ENCODE results near the gene ATP5PD. TPM values are rescaled to one million over a fixed set of nuclear protein-coding genes. Genes with fewer than 3 reads are reported as not detected.

The ATP5PD gene
- total RNA-seq, 1 experiment from 2014 or later, result 413 TPM

- H3K4me3 ChIP-seq (ENCODE audit: low read depth in 2 of 2, low read length in 2 of 2), result no peak overlapping the region
- H3K36me3 ChIP-seq (ENCODE audit: control insufficient read depth, insufficient read depth, low read length), result peaks cover 2% of the 10 kb centered on the region; the same call in 1 of the 2 replicates
- H3K27me3 ChIP-seq (ENCODE audit: control insufficient read depth, insufficient read depth, low read length), result no peaks in the 10 kb centered on the region
- TF ChIP-seq REST (IDR thresholded peaks at IDR 0.05; ENCODE audit: insufficient read depth in 1 of 2, low read depth in 2 of 2, low read length in 1 of 2), result no peak
- TF ChIP-seq TCF7L2 (IDR thresholded peaks at IDR 0.05; ENCODE audit: low read depth, low read length), result no peak
- peak; percentile 53; the same call in 1 of the 2 replicates for TF ChIP-seq POLR2AphosphoS5 (IDR thresholded peaks at IDR 0.05; ENCODE audit: low read depth, low read length)
- TF ChIP-seq SIN3A (IDR thresholded peaks at IDR 0.05; ENCODE audit: borderline replicate concordance, insufficient read depth, low read depth, low read length), result no peak
- intact Hi-C loops (cut with micrococcal nuclease; ENCODE audit: unreplicated experiment), result no loop called here
- ChIA-PET CTCF (no interaction called here), POLR2A (no interaction called here)
- H3K9me3 ChIP-seq (ENCODE audit: control insufficient read depth, insufficient read depth, low read depth, low read length), result no peaks in the 10 kb centered on the region
- ATAC-seq (peak; percentile 73), DNase-seq (ENCODE audit: low read depth, low spot score) (peak; percentile 80)
- BruUV-seq (replicated peaks), result no TSS peak
- peak overlapping the region; percentile 30; the same call in 1 of the 2 replicates for H3K27ac ChIP-seq (ENCODE audit: low read length)
- peaks cover 35% of the 10 kb centered on the region for H3K4me1 ChIP-seq (ENCODE audit: control insufficient read depth, insufficient read depth, low read length)
- in situ Hi-C loops (cut with HindIII; ENCODE audit: low pct_unique_long_range_greater_than_20kb, low sequenced_read_pairs), result no loop called here
Observed at GRCh38 chr17:75096082-75096625, 49.4 kb upstream of the ATP5PD start.

- Histone ChIP-seq H3K27ac (ENCODE audit: low read length) (peak overlapping the region; percentile 8; the same call in 1 of the 2 replicates), H3K4me3 (ENCODE audit: low read depth in 2 of 2, low read length in 2 of 2) (no peak overlapping the region), H3K36me3 (ENCODE audit: control insufficient read depth, insufficient read depth, low read length) (no peaks in the 10 kb centered on the region), H3K4me1 (ENCODE audit: control insufficient read depth, insufficient read depth, low read length) (peaks cover 47% of the 10 kb centered on the region), H3K27me3 (ENCODE audit: control insufficient read depth, insufficient read depth, low read length) (no peaks in the 10 kb centered on the region), H3K9me3 (ENCODE audit: control insufficient read depth, insufficient read depth, low read depth, low read length) (no peaks in the 10 kb centered on the region)
- POLR2A ChIA-PET, result no interaction called here
- in situ Hi-C loops (cut with HindIII; ENCODE audit: low pct_unique_long_range_greater_than_20kb, low sequenced_read_pairs), result no loop called here
- TF ChIP-seq CTCF (IDR thresholded peaks at IDR 0.05) (no peak), REST (IDR thresholded peaks at IDR 0.05; ENCODE audit: insufficient read depth in 1 of 2, low read depth in 2 of 2, low read length in 1 of 2) (no peak), TCF7L2 (IDR thresholded peaks at IDR 0.05; ENCODE audit: low read depth, low read length) (no peak), SIN3A (IDR thresholded peaks at IDR 0.05; ENCODE audit: borderline replicate concordance, insufficient read depth, low read depth, low read length) (no peak), POLR2AphosphoS5 (IDR thresholded peaks at IDR 0.05; ENCODE audit: low read depth, low read length) (no peak)
- ATAC-seq, result 0 out of 2 replicates have a peak, but pooled peaks have one; percentile 10
- no TSS peak for BruUV-seq (replicated peaks)
- intact Hi-C loops (cut with micrococcal nuclease; ENCODE audit: unreplicated experiment), result no loop called here
- no peak for DNase-seq (ENCODE audit: low read depth, low spot score)
- CTCF ChIA-PET, result no interaction called here
Observed at GRCh38 chr17:75094871-75095399, 48.2 kb upstream of the ATP5PD start.

Data from Panc1 (cell line).